ENCODE data around the gene GYS1. TPM values are rescaled to one million over a fixed set of nuclear protein-coding genes. Genes with fewer than 3 reads are reported as not detected.

Gene GYS1
- total and polyA plus RNA-seq, 12 donors: 23.7 to 63.9 (median 37.3) TPM

DNA sequence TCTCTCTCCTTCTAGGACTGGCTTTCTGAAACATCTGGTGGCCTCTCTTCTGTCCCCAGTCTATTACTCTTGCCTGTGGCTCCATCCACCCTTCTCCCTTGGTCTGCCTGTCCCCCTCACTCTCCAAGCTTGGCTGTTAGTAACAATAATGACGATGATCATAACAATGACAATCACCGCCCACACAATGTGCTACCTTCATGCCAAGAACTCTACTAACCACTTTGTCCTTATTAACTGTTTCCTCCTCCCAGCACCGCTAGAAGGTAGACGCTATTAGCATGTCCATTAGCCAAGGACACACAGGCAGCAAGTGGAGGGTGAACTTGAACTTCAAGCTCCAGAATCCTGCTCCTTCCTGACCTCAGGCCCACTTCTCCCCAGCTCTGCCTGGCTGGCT lies 2.7 kb downstream of the GYS1 start:
- 61 to 77% (median 70%) methylated on average over 4 of the region's 4 CpGs for WGBS, 4 donors
- intact Hi-C loops (cut with DNase I): no loop called here
- no peaks in the 10 kb centered on the region for H3K27me3 ChIP-seq
- no peaks in the 10 kb centered on the region for H3K9me3 ChIP-seq (replicated peaks in 1 of 3)
- H3K27ac ChIP-seq: no peak overlapping the region
- TF ChIP-seq, protein P1, sequence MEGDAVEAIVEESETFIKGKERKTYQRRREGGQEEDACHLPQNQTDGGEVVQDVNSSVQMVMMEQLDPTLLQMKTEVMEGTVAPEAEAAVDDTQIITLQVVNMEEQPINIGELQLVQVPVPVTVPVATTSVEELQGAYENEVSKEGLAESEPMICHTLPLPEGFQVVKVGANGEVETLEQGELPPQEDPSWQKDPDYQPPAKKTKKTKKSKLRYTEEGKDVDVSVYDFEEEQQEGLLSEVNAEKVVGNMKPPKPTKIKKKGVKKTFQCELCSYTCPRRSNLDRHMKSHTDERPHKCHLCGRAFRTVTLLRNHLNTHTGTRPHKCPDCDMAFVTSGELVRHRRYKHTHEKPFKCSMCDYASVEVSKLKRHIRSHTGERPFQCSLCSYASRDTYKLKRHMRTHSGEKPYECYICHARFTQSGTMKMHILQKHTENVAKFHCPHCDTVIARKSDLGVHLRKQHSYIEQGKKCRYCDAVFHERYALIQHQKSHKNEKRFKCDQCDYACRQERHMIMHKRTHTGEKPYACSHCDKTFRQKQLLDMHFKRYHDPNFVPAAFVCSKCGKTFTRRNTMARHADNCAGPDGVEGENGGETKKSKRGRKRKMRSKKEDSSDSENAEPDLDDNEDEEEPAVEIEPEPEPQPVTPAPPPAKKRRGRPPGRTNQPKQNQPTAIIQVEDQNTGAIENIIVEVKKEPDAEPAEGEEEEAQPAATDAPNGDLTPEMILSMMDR (IDR thresholded peaks at IDR 0.05): no peak
- TF ChIP-seq POLR2A (IDR thresholded peaks at IDR 0.05): no peak
- no peak for DNase-seq
- H3K4me1 ChIP-seq (replicated peaks in 1 of 2): peaks cover 18 to 27% of the 10 kb centered on the region in 2 donors
- H3K36me3 ChIP-seq (replicated peaks in 1 of 2): peaks cover 0 to 41% of the 10 kb centered on the region in 2 donors
- H3K4me3 ChIP-seq: no peak overlapping the region

DNA sequence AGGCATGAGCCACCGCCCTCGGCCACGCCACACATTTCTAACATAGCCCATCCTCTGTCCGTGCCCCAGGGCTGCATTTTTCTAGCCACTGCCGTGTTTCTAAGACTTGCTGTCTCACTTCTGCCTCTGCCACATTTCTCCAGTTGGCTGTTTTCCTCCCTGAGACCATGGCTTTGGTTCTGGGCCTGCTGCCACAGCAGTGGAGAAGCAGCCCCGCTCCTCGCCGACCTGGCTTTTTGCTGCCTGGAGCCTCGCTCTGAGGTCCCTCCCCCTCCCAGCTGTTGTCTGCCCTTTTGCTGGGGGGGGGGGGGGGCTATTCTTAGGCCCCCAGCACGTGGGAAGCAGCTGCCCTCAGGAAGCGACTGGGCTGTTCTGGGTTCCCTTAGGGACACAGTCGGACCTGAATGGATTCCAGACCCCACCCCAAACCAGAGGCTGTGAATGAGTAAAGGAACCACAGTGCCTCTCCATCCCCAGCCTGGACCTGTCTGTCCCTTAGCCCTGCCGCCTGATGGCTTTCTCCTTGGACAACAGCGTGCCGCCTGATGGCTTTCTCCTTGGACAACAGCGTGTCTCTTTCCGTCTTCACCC lies 3.3 kb downstream of the GYS1 start:
- H3K27me3 ChIP-seq: no peaks in the 10 kb centered on the region
- no peaks in the 10 kb centered on the region for H3K9me3 ChIP-seq (replicated peaks in 1 of 3)
- no peak for DNase-seq
- H3K4me3 ChIP-seq: no peak overlapping the region
- TF ChIP-seq, protein P1 (IDR thresholded peaks at IDR 0.05): no peak
- no peak overlapping the region for H3K27ac ChIP-seq
- intact Hi-C loops (cut with DNase I): no loop called here
- 71 to 85% (median 80%) methylated on average over 14 to 17 of the region's 17 CpGs for WGBS, 4 donors
- peaks cover 0 to 47% of the 10 kb centered on the region in 2 donors for H3K36me3 ChIP-seq (replicated peaks in 1 of 2)
- H3K4me1 ChIP-seq (replicated peaks in 1 of 2): peaks cover 18 to 23% of the 10 kb centered on the region in 2 donors

DNA sequence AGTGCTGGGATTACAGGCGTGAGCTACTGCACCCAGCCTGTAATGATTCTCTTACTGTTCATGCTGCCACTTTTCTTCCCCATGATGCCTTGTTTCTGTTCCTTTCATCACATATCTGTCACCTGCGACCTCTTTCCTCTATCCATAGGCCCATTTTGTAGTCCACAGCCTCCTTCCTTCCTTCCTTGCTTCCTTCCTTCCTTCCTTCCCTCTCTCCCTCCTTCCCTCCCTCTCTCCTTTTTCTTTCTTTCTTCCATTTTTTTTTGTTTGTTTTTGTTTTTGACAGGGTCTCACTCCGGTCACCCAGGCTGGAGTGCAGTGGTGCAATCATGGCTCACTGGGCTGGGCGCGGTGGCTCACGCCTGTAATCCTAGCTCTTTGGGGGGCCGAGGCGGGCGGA lies 4.2 kb downstream of the GYS1 start:
- 93 to 96% (median 94%) methylated on average over 9 of the region's 9 CpGs for WGBS, 4 donors
- H3K27ac ChIP-seq: no peak overlapping the region
- H3K9me3 ChIP-seq (replicated peaks in 1 of 3): no peaks in the 10 kb centered on the region
- H3K27me3 ChIP-seq: no peaks in the 10 kb centered on the region
- H3K4me1 ChIP-seq (replicated peaks in 1 of 2): peaks cover 15 to 18% of the 10 kb centered on the region in 2 donors
- no peak for DNase-seq
- H3K4me3 ChIP-seq: no peak overlapping the region
- TF ChIP-seq, protein P1 (IDR thresholded peaks at IDR 0.05): no peak
- TF ChIP-seq POLR2A (IDR thresholded peaks at IDR 0.05): no peak
- intact Hi-C loops (cut with DNase I): no loop called here
- H3K36me3 ChIP-seq (replicated peaks in 1 of 2): peaks cover 0 to 57% of the 10 kb centered on the region in 2 donors

DNA sequence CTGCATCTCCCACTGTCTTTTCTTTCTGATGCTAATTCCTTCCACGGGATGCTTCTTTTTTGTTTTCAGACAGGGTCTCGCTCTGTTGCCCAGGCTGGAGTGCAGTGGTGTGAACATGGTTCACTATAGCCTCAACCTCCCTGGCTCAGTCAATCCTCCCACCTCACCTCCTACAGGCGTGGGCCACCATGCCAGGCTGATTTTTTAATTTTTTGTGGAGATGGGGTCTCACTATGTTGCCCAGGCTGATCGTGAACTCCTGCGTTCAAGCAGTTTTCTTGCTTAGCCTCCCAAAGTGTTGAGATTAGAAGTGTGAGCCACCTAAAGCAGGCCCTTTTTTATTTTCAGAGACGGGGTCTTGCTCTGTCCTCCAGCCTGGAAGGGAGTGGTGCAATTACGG lies 4.8 kb downstream of the GYS1 start:
- Histone ChIP-seq H3K9me3 (replicated peaks in 1 of 3) (no peaks in the 10 kb centered on the region), H3K36me3 (replicated peaks in 1 of 2) (peaks cover 0 to 62% of the 10 kb centered on the region in 2 donors), H3K27me3 (no peaks in the 10 kb centered on the region), H3K27ac (no peak overlapping the region), H3K4me3 (no peak overlapping the region), H3K4me1 (replicated peaks in 1 of 2) (peaks cover 15 to 18% of the 10 kb centered on the region in 2 donors)
- no peak for DNase-seq
- WGBS, 4 donors: 92 to 100% (median 95%) methylated on average over 7 of the region's 7 CpGs
- intact Hi-C loops (cut with DNase I): no loop called here
- TF ChIP-seq, protein P1 (IDR thresholded peaks at IDR 0.05): no peak
- no peak for TF ChIP-seq POLR2A (IDR thresholded peaks at IDR 0.05)

Data from adrenal gland (tissue), 12 donors.